Pancreas (tissue), 10 donors: Measurements from ENCODE around the gene SYNE2. TPM values are rescaled to one million over a fixed set of nuclear protein-coding genes. Genes with fewer than 3 reads are reported as not detected.
"Not testable (repeated sequence)": the region's sequence is repeated elsewhere in the genome, so short reads cannot be mapped to it uniquely, and the experiment has no call there.

ENCODE experiments used
- ATAC-seq, 4 donors: fragments of 200-7000 bp; cut with Tn5 transposase; one replicate each; pipeline versions ENCODE4 v1.8.0 to v1.9.1; 2020; ENCODE audit warnings: mild to moderate bottlenecking in 4 of 4, moderate library complexity in 4 of 4
- DNase-seq, 6 donors: peaks; one replicate each; pipeline ENCODE4 v3.0.0-alpha.2; 2020
- FAIRE-seq: peaks from 2 replicates; lab custom pipeline; 2012; peaks lifted over from hg19 to GRCh38; lab: Jason Lieb, UNC
- H3K27ac ChIP-seq, 4 donors: fragments of 200-600 bp; sonication (generic); 1 replicate in 3 of 4; 2 replicates in 1 of 4; pipeline versions ENCODE4 v1.5.0 to v1.8.0; 2020
- H3K27me3 ChIP-seq, 4 donors: fragments of 200-600 bp; one replicate each; pipeline ENCODE4 v1.8.0; 2021
- H3K36me3 ChIP-seq, 3 donors: fragments of 200-600 bp; sonication (generic) in 1 of 3; one replicate each; pipeline versions ENCODE4 v1.5.0 to v1.8.0; 2020 to 2021
- H3K4me1 ChIP-seq, 3 donors: fragments of 200-600 bp; one replicate each; pipeline ENCODE4 v1.8.0; 2021
- H3K4me3 ChIP-seq, 4 donors: fragments of 200-600 bp; sonication (generic) in 2 of 4; one replicate each; pipeline versions ENCODE4 v1.5.0 to v1.8.0; 2020 to 2021
- H3K9me3 ChIP-seq, 4 donors: fragments of 200-600 bp; one replicate each; pipeline ENCODE4 v1.8.0; 2021
- WGBS, 2 donors: extraction: QIAGEN DNeasy Blood & Tissue Kit; methylation state at CpG; one replicate each; pipeline ENCODE4 v1.1.7; 2013; 5-methylcytosine and 5-hydroxymethylcytosine counted together
- intact Hi-C, 3 donors: fragments of 100-400 bp; cut with DNase I; formaldehyde crosslinking; loops; one replicate each; pipeline versions ENCODE4 v1.11.1 to v1.14.2; 2022
- polyA plus RNA-seq, 2 donors: library from polyadenylated mRNA; stranded (reverse); fragments of 200-250 nt; gene quantifications; one replicate each; pipeline ENCODE4 v1.2.3, GENCODE V29; 2013
- total RNA-seq, 6 donors: library from RNA; stranded (reverse); fragmentation: NEBNext Ultra II Directional in 4 of 6; extraction: Animal tissue kit (Norgen Biotek cat#: 25700) in 4 of 6; gene quantifications; one replicate each; pipeline versions ENCODE4 v1.2.1 to v1.2.4, GENCODE V29; 2021 to 2023
- TF ChIP-seq, protein P1 (sequence below), 4 donors: fragments of 200-600 bp; sonication (generic) in 3 of 4; IDR thresholded peaks; one replicate each; pipeline versions ENCODE4 v1.5.0 to v1.8.0; 2021; ENCODE audit warnings: antibody characterized with exemption in 4 of 4
- donor health status: healthy with polysubstance abuse.
- donor health status: DM: no; HTN: no; CAD: no; lungs with moderate emphysema.
- donor health status: DM: no; HTN: no; CAD: no.
- donor health status: control.
- donor health status: control.
- donor health status: Bipolar disorder and iron deficiency.
- donor health status: DM: yes; HTN: yes; CAD: no.
- donor health status: DM: no; HTN: no; CAD: no.
- donor health status: DM: no; HTN: no; CAD: no.
- donor health status: DM: yes; HTN: yes; CAD: no.

SYNE2 gene
- total and polyA plus RNA-seq, 8 donors = 45.2 to 103 (median 56.6) TPM

DNA sequence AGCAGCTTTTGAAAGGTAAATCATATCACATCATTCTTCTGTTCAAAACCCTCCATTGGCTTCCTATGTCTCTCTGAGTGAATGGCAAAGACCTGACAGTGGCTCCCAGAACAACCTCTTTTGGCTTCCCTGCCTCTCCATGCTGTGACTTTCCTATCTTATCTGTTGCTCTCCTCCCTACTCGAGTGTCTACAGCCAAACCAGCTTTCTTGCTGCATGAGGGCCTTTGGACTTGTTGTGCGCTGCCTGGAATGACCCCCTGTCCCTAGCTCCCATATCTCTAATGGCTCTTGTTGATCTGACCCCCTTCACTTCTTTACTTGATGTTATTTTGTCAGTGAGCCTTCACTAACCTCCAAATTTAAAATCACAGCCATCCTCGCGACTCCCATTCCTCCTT, 2.5 kb downstream of the SYNE2 start:
- WGBS, 2 donors = 64 to 68% methylated on average over 4 of the region's 4 CpGs
- Histone ChIP-seq H3K4me3 (peak overlapping the region in 1 of 4 donors; percentile 80), H3K9me3 (no peaks in the 10 kb centered on the region), H3K4me1 (peaks cover 0 to 14% (median 8%) of the 10 kb centered on the region in 3 donors), H3K27me3 (no peaks in the 10 kb centered on the region), H3K27ac (peak overlapping the region in 1 of 4 donors; percentile 95), H3K36me3 (no peaks in the 10 kb centered on the region)
- TF ChIP-seq, protein P1, sequence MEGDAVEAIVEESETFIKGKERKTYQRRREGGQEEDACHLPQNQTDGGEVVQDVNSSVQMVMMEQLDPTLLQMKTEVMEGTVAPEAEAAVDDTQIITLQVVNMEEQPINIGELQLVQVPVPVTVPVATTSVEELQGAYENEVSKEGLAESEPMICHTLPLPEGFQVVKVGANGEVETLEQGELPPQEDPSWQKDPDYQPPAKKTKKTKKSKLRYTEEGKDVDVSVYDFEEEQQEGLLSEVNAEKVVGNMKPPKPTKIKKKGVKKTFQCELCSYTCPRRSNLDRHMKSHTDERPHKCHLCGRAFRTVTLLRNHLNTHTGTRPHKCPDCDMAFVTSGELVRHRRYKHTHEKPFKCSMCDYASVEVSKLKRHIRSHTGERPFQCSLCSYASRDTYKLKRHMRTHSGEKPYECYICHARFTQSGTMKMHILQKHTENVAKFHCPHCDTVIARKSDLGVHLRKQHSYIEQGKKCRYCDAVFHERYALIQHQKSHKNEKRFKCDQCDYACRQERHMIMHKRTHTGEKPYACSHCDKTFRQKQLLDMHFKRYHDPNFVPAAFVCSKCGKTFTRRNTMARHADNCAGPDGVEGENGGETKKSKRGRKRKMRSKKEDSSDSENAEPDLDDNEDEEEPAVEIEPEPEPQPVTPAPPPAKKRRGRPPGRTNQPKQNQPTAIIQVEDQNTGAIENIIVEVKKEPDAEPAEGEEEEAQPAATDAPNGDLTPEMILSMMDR (IDR thresholded peaks at IDR 0.05) = no peak
- no peak for ATAC-seq
- intact Hi-C loops = loop anchor here in 1 of 3 donors (10.0 kb wide), 1 partner anchor 70 kb away; no protein-coding TSS in a partner anchor
- no peak for FAIRE-seq
- no peak for DNase-seq

DNA sequence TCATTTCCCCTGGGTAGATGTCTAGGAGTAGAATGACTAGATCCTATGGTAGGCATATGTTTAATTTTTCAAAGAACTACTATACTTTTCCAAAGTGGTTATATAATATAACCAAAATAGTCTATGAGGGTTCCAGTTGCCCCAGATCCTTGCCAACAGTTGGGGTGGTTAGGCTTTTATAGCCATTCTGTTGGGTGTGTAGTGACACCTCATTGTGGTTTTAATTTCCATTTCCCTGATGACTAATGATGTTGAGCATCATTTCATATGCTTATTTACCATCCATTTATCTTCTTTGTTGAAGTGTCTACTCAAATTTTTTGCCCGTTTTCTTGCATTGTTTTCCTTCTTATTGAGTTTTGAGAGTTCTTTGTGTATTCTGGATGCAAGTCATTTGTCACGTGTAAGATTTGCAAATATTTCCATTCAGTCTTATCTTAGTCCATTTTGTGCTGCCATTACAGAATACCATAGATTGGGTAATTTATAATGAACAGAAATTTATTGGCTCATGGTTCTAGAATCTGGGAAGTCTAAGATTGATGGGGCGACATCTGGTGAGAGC, 4.7 kb downstream of the SYNE2 start:
- H3K4me1 ChIP-seq = peaks cover 3 to 14% (median 8%) of the 10 kb centered on the region in 3 donors
- H3K9me3 ChIP-seq = no peaks in the 10 kb centered on the region
- ATAC-seq = no peak
- no peaks in the 10 kb centered on the region for H3K27me3 ChIP-seq
- TF ChIP-seq, protein P1 (IDR thresholded peaks at IDR 0.05) = no peak
- no peak overlapping the region for H3K4me3 ChIP-seq
- intact Hi-C loops = loop anchor here in 1 of 3 donors (10.0 kb wide), 1 partner anchor 67 kb away; no protein-coding TSS in a partner anchor
- no peak overlapping the region for H3K27ac ChIP-seq
- DNase-seq = no peak
- no peaks in the 10 kb centered on the region for H3K36me3 ChIP-seq
- 47 to 48% methylated on average over 3 of the region's 3 CpGs for WGBS, 2 donors
- no peak for FAIRE-seq

DNA sequence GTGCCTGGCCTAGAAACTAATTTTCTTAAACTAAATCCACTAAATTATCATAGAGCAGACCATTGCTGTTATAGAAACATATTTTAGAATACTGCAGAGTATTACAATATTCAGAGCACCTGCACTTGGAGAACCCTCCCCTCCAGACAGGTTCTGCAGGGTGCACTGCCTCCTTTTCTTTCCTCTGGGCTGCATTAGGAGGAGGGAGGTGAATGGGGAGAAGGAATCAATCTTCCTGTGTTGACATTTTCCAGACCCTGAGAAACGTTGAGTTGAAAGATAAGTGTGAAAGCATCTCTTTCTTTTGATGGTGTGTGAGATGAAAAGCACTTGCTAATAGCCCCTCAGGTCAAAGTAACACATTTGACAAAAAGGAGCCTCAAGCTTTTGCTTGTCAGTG, 7.3 kb downstream of the SYNE2 start:
- intact Hi-C loops = no loop called here
- no peak overlapping the region for H3K27ac ChIP-seq
- no peak for ATAC-seq
- no peak for FAIRE-seq
- H3K4me3 ChIP-seq = no peak overlapping the region
- TF ChIP-seq, protein P1 (IDR thresholded peaks at IDR 0.05) = no peak
- H3K9me3 ChIP-seq = no peaks in the 10 kb centered on the region
- H3K36me3 ChIP-seq = no peaks in the 10 kb centered on the region
- no peaks in the 10 kb centered on the region for H3K27me3 ChIP-seq
- peaks cover 0 to 17% (median 10%) of the 10 kb centered on the region in 3 donors for H3K4me1 ChIP-seq
- 9 to 14% methylated on average over 1 of the region's 1 CpG for WGBS, 2 donors
- no peak for DNase-seq

DNA sequence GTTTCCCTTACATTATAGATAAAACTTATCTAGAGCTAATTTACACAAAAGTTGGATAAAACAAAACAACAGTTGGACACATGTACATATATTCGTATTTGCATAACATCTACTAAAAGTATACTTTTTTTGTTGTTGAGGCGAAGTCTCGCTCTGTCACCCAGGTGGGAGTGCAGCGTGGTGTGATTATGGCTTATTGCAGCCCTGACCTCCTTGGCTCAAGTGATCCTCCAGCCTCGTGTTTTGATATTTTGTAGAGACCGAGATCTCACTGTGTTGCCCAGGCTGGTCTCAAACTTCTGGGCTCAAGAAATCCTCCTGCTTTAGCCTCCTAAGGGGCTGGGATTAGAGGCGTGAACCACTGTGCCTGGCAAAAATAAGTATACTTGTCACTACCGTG, 9.4 kb downstream of the SYNE2 start:
- Histone ChIP-seq H3K27me3 (no peaks in the 10 kb centered on the region), H3K9me3 (no peaks in the 10 kb centered on the region), H3K4me3 (no peak overlapping the region), H3K36me3 (no peaks in the 10 kb centered on the region), H3K4me1 (peaks cover 0 to 14% (median 10%) of the 10 kb centered on the region in 3 donors), H3K27ac (no peak overlapping the region)
- no peak for ATAC-seq
- TF ChIP-seq, protein P1 (IDR thresholded peaks at IDR 0.05) = no peak
- no peak for DNase-seq
- intact Hi-C loops = no loop called here
- 46 to 47% methylated on average over 8 of the region's 8 CpGs for WGBS, 2 donors
- no peak for FAIRE-seq

DNA sequence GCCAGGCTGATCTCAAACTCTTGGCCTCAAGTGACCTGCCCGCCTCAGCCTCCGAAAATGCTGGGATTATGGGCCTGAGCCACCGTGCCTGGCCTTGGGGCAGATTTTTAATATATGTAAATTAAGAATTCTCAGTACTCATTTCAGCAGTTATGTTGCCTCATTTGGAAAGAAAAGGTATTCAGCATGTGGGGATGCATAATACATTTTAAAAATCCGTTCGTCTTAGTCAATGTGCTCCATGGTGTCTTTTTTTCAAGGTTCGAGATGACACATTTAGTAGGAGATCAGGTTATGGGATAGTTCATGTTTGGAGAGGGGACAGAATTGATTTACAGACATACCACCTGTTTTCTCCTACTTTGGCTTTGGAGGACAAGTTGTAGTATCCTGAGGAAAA, 10.2 kb downstream of the SYNE2 start:
- Histone ChIP-seq H3K4me3 (no peak overlapping the region), H3K27ac (peak overlapping the region in 1 of 4 donors; percentile 86)
- no peak for FAIRE-seq

DNA sequence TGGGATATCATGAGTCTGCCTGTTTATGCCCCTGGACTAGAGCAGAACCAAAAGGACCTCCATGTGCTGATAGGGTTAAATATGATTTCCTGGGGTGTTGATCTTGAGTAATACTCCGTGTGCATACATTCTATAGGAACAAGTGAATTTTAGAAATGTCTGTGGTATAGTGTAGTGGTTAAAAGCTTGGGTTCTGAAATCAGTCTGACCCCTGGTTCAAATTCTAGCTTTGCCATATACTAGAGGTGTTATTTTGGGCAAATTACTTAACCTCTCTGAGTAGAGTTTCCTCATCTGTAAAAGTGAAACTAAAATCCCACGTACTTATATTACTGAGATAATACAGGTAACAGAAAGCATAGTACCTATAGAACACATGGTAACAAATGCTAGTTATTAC, 12.0 kb downstream of the SYNE2 start:
- H3K9me3 ChIP-seq, H3K36me3 ChIP-seq, DNase-seq, intact Hi-C loops, H3K27me3 ChIP-seq: not testable (repeated sequence)
- ATAC-seq (peak; percentile 22 to 65 (median 48)), FAIRE-seq (peak; percentile 93)
- peaks cover 10 to 22% (median 11%) of the 10 kb centered on the region in 3 donors for H3K4me1 ChIP-seq
- WGBS, 2 donors = 2 to 4% methylated on average over 1 of the region's 2 CpGs
- peak overlapping the region in 3 of 4 donors; percentile 41 to 88 (median 86) for H3K27ac ChIP-seq
- peak overlapping the region in 2 of 4 donors; percentile 11 to 24 for H3K4me3 ChIP-seq

More for the DNA sequence above, 10.2 kb downstream of the SYNE2 start:
- intact Hi-C loops = no loop called here
- TF ChIP-seq, protein P1 (IDR thresholded peaks at IDR 0.05) = no peak
- peaks cover 3 to 13% (median 10%) of the 10 kb centered on the region in 3 donors for H3K4me1 ChIP-seq
- DNase-seq (no peak), ATAC-seq (no peak)
- no peaks in the 10 kb centered on the region for H3K27me3 ChIP-seq
- H3K36me3 ChIP-seq = no peaks in the 10 kb centered on the region
- 95 to 96% methylated on average over 6 of the region's 6 CpGs for WGBS, 2 donors
- H3K9me3 ChIP-seq = no peaks in the 10 kb centered on the region
